Nephron (organoid): ENCODE measurements around the gene FTL.
"Not testable (repeated sequence)": the region's sequence is repeated elsewhere in the genome, so short reads cannot be mapped to it uniquely, and the experiment has no call there.

ENCODE experiments used
- H3K27ac Mint-ChIP-seq, 3 experiments: 2 replicates each; pipeline ENCODE4 v1.8.0; 2020; ENCODE audit warnings: mixed read lengths in 3 of 3, mild to moderate bottlenecking in 2 of 3, moderate library complexity in 1 of 3
- H3K27me3 Mint-ChIP-seq: 2 replicates; pipeline ENCODE4 v1.8.0; 2021; ENCODE audit warnings: low read depth, mild to moderate bottlenecking, moderate library complexity, mixed read lengths
- H3K36me3 Mint-ChIP-seq: 2 replicates; pipeline ENCODE4 v1.8.0; 2020; ENCODE audit warnings: low read depth, mixed read lengths
- H3K4me1 Mint-ChIP-seq: 2 replicates; pipeline ENCODE4 v1.8.0; 2020; ENCODE audit warnings: mixed read lengths
- H3K4me3 Mint-ChIP-seq, 3 experiments: 2 replicates each; pipeline ENCODE4 v1.8.0; 2020; ENCODE audit warnings: mild to moderate bottlenecking in 3 of 3, mixed read lengths in 3 of 3, moderate library complexity in 2 of 3
- H3K9me3 Mint-ChIP-seq: 2 replicates; pipeline ENCODE4 v1.8.0; 2020; ENCODE audit warnings: mixed read lengths
- CTCF ChIP-seq, 3 experiments: fragments of 200-600 bp; sonication (generic); IDR thresholded peaks; one replicate each; pipeline ENCODE4 v1.5.0; 2021; ENCODE audit warnings: antibody characterized with exemption in 3 of 3; ENCODE audit not compliant: unreplicated experiment in 3 of 3

Gene FTL

DNA sequence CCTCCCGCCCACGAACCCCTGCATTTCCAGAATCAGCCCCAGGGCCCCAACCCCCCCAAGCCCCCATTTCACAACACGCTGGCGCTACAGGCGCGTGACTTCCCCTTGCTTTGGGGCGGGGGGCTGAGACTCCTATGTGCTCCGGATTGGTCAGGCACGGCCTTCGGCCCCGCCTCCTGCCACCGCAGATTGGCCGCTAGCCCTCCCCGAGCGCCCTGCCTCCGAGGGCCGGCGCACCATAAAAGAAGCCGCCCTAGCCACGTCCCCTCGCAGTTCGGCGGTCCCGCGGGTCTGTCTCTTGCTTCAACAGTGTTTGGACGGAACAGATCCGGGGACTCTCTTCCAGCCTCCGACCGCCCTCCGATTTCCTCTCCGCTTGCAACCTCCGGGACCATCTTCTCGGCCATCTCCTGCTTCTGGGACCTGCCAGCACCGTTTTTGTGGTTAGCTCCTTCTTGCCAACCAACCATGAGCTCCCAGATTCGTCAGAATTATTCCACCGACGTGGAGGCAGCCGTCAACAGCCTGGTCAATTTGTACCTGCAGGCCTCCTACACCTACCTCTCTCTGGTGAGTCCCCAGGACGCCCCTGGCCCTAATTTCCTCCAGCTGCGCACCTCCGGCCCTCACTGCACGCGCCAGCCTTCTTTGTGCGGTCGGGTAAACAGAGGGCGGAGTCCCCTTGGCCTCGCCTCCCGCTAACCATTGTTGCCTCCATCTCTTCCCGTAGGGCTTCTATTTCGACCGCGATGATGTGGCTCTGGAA lies at the start of gene FTL:
Gene FTL, plus strand, starts transcription at position 270 of the 766 bp plus-strand sequence. Its CDS starts 199 bp downstream, at position 469.
- H3K27ac Mint-ChIP-seq: peak within 1 kb of the TSS; percentile 96 to 100 (median 99)
- H3K9me3 Mint-ChIP-seq: no peaks in the 10 kb centered on the region
- peaks cover 36% of the 10 kb centered on the region for H3K36me3 Mint-ChIP-seq

GRCh38 chr19:48915757-48916156 lies 49.4 kb upstream of the FTL start:
- TF ChIP-seq CTCF (IDR thresholded peaks at IDR 0.05; ENCODE audit: unreplicated experiment in 3 of 3): no peak
- H3K27ac Mint-ChIP-seq: no peak overlapping the region
- peaks cover 55% of the 10 kb centered on the region for H3K36me3 Mint-ChIP-seq
- H3K4me1 Mint-ChIP-seq: no peaks in the 10 kb centered on the region
- H3K4me3 Mint-ChIP-seq: no peak overlapping the region
- no peaks in the 10 kb centered on the region for H3K27me3 Mint-ChIP-seq
- H3K9me3 Mint-ChIP-seq: no peaks in the 10 kb centered on the region

More for the DNA sequence above, at the start of gene FTL:
- Mint-ChIP-seq H3K27me3 (no peaks in the 10 kb centered on the region), H3K4me3 (peak within 1 kb of the TSS; percentile 99 to 100 (median 99)), H3K4me1 (peaks cover 27% of the 10 kb centered on the region)
- TF ChIP-seq CTCF (IDR thresholded peaks at IDR 0.05; ENCODE audit: unreplicated experiment in 3 of 3): no peak

GRCh38 chr19:48918071-48918470 lies 47.0 kb upstream of the FTL start:
- Mint-ChIP-seq H3K9me3 (no peaks in the 10 kb centered on the region), H3K27me3 (no peaks in the 10 kb centered on the region), H3K4me3 (no peak overlapping the region), H3K36me3 (peaks cover 39% of the 10 kb centered on the region), H3K27ac (no peak overlapping the region), H3K4me1 (no peaks in the 10 kb centered on the region)
- TF ChIP-seq CTCF (IDR thresholded peaks at IDR 0.05; ENCODE audit: unreplicated experiment in 3 of 3): no peak

DNA sequence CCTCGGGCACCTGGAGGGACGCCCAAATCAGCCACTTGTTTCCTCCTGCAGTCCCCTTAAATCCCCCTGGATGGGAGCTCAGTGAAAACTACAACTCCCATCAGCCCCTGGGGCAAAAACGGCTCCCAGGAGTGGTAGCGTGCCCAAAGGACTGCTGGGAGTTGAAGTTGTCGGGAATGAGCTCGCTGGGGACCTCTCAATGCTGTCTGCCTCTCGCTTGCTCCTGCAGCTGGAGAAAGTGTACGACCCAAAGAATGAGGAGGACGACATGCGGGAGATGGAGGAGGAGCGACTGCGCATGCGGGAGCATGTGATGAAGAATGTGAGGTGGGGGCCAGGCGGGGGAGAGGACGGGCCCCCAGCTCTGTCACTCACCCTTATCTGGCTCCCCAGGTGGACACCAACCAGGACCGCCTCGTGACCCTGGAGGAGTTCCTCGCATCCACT lies 46.3 kb upstream of the FTL start:
- Mint-ChIP-seq H3K4me1 (no peaks in the 10 kb centered on the region), H3K27me3 (no peaks in the 10 kb centered on the region), H3K4me3 (no peak overlapping the region), H3K36me3 (peaks cover 36% of the 10 kb centered on the region), H3K27ac (no peak overlapping the region), H3K9me3 (no peaks in the 10 kb centered on the region)
- no peak for TF ChIP-seq CTCF (IDR thresholded peaks at IDR 0.05; ENCODE audit: unreplicated experiment in 3 of 3)

- H3K27ac Mint-ChIP-seq, H3K4me1 Mint-ChIP-seq, H3K9me3 Mint-ChIP-seq, H3K4me3 Mint-ChIP-seq, H3K27me3 Mint-ChIP-seq: not testable (repeated sequence)
- peaks cover 32% of the 10 kb centered on the region for H3K36me3 Mint-ChIP-seq
Observed at GRCh38 chr19:48919271-48919670, 45.8 kb upstream of the FTL start.

- no peak for TF ChIP-seq CTCF (IDR thresholded peaks at IDR 0.05; ENCODE audit: unreplicated experiment in 3 of 3)
- Mint-ChIP-seq H3K9me3 (no peaks in the 10 kb centered on the region), H3K36me3 (peaks cover 28% of the 10 kb centered on the region), H3K4me3 (no peak overlapping the region), H3K27me3 (no peaks in the 10 kb centered on the region), H3K27ac (no peak overlapping the region), H3K4me1 (no peaks in the 10 kb centered on the region)
Observed at GRCh38 chr19:48920949-48921348, 44.2 kb upstream of the FTL start.
